Measurements from ENCODE around the gene LRP2.
A peak's percentile ranks its signal among the peaks of the same experiment; 100 is the strongest.

Gene LRP2

GRCh38 chr2:169237286-169237685 is 125.0 kb downstream of the LRP2 start:
- no peak for DNase-seq

GRCh38 chr2:169232551-169233154 is 129.7 kb downstream of the LRP2 start:
- DNase-seq, result no peak

DNA sequence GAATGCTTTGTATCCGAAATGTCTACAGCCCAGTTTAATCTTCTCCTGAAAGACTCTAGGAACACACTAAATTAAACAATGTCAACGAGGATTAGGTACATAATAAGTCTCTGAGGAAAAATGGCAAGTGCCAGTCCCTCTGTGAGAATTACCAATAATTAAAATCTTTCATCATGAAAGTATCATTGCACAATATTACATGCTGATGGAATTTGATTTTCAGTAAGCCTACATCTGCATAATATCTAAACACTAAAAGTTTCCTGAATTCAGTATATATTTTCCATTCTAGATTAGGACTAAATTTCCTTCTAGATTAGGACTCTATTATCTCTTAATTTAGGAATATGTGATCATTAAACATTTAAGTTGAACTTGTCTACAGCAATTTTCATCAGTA is 132.1 kb downstream of the LRP2 start:
- no peak for DNase-seq

- DNase-seq, result no peak
Observed at GRCh38 chr2:169229590-169229989, 132.7 kb downstream of the LRP2 start.

DNA sequence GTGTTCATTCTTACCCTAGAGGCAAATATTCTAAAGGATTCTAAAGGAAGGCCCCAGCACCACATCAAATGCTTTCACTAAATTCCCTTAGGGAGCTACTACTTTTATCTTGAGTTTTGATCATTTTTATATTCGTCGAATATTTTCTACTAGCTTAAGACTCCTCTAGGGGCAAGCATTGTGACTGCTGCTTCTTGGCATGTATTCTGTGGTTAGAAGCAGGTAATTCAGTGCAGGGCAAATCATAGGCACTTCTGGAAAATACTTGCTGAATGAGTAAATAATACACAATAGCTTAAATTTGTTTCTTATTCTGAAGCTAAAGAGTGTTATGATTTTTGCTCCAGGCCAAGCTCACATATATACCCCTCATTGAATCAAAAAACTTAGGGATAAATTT is 136.4 kb downstream of the LRP2 start:
- no peak for DNase-seq

- no peak for DNase-seq
Observed at GRCh38 chr2:169225233-169225750, 137.0 kb downstream of the LRP2 start.

GRCh38 chr2:169222665-169223064 is 139.7 kb downstream of the LRP2 start:
- no peak for DNase-seq

GRCh38 chr2:169221745-169222369 is 140.5 kb downstream of the LRP2 start:
- peak; percentile 3 to 5 for DNase-seq

DNA sequence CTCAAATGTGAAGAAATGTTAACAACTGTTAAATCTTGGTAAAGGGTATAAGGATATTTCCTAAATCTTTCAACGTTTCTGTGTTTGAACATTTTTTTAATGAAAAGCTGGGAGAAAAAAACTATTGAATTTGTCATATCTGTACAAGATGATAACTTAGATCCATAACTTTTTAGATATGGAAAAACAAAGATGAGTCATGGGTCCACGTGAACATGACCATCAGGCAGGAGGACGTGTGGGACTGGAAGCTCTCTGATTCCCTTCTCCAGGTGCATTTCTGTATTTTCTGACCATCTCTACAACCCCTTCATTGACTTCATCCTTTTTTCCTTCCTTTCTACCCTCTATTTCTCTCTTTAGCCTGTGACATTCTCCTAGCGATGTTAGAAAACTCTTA is 151.4 kb downstream of the LRP2 start:
- DNase-seq, result no peak

DNA sequence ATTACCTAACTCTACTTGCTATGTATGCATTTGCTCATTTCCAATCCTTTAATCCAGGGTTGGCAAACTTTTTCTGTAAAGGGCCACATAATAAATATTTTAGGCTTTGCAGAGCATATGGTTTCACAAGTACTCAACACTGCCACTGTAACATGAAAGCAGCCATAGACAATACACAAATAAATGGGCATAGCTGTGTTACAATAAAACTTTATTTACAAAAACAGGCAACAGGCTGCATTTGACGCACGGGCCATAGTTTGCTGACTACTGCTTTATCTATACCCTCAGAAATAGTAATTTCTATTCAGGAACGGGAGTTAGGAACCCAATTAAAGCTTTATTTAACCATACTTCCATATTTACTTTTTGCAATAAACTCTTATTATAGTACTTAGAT is 154.3 kb downstream of the LRP2 start:
- DNase-seq, result no peak

DNA sequence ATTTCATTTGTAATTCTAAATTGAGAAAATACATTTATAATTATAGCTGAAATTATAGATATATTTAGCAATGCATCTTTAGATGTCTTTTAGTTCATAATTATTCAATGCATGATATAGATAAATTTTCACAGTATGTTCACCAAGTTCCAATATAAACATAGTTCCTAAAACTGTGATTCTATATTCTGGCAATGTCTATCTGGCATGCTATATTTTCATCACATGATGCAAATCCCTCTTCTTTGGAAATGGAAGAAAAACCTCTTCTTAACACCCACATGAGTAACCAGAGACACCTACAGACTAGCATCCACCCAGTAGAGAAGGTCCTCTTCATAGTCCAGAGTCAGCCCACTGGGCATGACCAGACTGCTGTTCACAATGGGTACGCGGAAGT is 157.2 kb downstream of the LRP2 start:
- DNase-seq, result no peak

DNA sequence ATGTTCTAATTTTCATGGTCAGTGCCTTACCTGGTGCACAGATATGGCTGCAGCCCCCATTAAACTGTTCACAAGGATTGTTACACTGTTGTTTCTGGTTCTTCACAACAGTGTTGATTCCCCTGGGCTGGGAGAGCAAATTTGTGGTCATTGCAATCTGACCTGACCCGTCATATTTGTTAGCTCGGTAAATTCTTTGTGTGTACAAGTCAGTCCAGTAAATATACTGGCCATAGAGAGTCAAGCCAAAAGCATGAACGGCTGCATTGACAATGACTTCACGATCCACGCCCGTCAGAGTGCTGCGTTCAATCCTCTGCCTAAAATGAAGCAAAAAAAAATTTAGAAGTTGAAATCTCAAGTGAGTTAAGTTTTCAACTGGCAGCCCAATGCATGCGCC is 158.4 kb downstream of the LRP2 start:
- DNase-seq, result no peak

DNA sequence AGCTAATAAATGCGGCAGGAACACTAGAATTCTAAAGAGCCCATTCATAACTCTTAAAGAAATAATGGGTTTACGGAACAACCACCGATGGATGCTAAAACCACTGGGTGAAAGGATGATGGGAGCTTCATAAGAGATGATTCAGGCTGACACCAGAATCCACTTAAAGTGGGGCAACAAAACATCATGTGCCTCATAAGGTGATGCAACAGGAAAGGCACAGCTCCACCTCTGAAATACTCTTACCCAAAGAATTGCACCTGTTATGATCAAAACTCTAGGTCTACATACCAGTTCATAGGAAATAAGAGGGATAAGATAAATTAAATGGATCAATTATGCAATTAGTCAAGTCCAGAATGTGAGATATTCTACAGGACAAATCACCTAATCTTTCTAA is 161.6 kb downstream of the LRP2 start:
- DNase-seq, result no peak

- no peak for DNase-seq
Observed at GRCh38 chr2:169193618-169194017, 168.7 kb downstream of the LRP2 start.

GRCh38 chr2:169190197-169190775 is 172.0 kb downstream of the LRP2 start:
- DNase-seq, result no peak

DNA sequence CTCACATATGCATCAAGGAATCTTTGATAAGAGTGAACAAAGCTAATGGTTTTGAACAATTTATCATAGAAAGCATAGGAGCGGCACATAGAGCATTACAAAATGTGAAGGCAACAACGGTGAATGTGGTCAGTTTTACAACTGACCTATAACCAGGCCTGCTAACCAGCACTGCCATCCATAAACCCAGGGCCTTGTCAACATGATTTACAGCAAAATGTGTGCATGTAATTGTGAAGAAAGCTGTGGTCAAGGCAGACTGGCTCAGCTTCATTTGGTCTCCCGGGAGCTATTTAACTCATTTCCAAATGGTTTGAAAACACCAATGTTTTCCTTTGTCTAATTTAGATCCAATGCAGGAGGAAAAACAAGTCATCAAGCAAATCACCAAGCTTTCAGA is 173.2 kb downstream of the LRP2 start:
- no peak for DNase-seq

- DNase-seq, result no peak
Observed at GRCh38 chr2:169185711-169186110, 176.6 kb downstream of the LRP2 start.

DNA sequence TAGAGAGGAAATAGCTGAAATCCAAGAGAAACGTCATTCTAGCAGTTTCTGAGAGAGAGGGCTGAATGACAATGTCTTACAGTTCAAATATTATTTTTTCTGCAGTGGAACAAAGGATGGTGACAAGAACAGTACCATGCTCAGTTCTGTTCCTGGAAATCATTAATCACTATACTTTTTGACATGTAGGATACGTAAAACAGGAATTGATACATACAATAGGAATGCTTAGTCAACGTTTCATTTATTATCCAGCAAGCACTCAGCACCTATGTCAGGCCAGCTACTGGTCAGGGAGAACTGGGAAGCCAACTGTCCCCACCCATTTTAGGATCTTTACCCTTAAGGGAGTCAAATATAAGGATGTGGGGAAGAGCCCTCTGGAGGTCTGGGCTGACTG is 178.3 kb downstream of the LRP2 start:
- DNase-seq, result no peak

DNA sequence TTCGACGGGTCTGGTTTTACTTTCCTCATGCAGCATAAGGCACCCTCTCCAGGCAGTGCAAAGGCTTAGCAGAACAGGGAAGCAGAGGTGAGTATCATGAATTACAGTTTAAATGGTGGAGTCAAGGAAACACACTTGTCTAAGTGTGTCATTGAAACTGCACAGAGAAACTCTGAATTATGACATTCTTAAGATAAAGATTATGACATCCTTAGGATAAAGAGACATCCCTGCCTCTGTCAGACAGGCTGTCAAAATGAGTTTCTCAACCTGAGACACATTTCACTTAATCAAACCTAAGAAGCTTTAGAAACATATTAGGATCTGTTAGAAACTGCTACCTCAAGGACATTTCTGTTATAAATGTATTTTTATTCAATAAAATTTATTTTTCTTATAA is 179.8 kb downstream of the LRP2 start:
- DNase-seq, result no peak

GRCh38 chr2:169178804-169179390 is 183.4 kb downstream of the LRP2 start:
- no peak for DNase-seq

- no peak for DNase-seq
Observed at GRCh38 chr2:169178364-169178763, 184.0 kb downstream of the LRP2 start.

GRCh38 chr2:169175112-169175511 is 187.2 kb downstream of the LRP2 start:
- DNase-seq, result no peak

DNA sequence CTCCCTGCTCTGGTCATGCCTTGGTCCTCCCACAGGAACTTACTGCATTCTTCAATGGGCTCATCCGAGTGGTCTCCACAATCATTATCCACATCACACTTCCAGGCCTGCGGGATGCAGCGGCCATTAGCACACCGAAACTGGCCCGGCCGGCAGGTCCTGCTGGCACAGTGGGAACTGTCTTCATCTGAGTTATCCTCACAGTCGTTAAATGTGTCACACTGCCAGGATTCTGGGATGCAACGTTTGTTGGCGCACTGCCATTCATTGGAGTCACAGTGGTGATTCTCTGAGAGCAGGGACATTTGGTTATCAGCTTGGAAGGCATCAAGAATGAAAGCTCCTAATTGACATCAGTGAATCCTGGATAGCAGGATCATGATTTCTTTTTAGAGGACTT is 188.5 kb downstream of the LRP2 start:
- no peak for DNase-seq

DNA sequence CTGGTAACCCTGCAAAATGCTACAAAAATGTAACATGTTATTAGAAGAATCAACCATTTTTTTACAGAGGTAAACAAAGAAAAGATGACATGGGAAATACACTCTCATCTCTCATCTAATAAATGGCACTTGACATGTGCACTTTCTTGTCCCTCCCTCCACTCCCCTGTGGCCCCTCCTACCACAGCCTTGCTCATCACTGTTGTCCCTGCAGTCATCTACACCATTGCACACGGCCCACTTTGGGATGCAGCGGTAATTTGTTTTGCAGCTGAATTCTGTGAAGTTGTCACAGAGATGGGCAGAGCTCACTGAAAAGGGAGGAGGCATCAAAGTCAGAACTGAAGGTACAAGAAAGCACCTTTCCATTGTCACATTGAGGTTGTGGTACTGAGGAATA is 189.4 kb downstream of the LRP2 start:
- no peak for DNase-seq
